CD4-positive, alpha-beta T cell treated with Interleukin-1 beta for 1 hour (primary cell): ENCODE results near the gene RNFT2.
A peak's percentile ranks its signal among the peaks of the same experiment; 100 is the strongest.

Source experiments
- DNase-seq, 2 donors: peaks; one replicate each; pipeline ENCODE4 v3.0.0-alpha.2; 2020 to 2022

The RNFT2 gene

GRCh38 chr12:116839287-116839830 lies 101.2 kb downstream of the RNFT2 start:
- DNase-seq = no peak

GRCh38 chr12:116843085-116843484 lies 105.0 kb downstream of the RNFT2 start:
- no peak for DNase-seq

GRCh38 chr12:116849216-116849615 lies 111.1 kb downstream of the RNFT2 start:
- no peak for DNase-seq

- no peak for DNase-seq
Measured at GRCh38 chr12:116852303-116852702, 114.2 kb downstream of the RNFT2 start.

GRCh38 chr12:116853507-116853906 lies 115.4 kb downstream of the RNFT2 start:
- DNase-seq = no peak

- no peak for DNase-seq
Measured at GRCh38 chr12:116855744-116856470, 117.8 kb downstream of the RNFT2 start.

- DNase-seq = no peak
Measured at GRCh38 chr12:116856729-116857128, 118.6 kb downstream of the RNFT2 start.

- DNase-seq = no peak
Measured at GRCh38 chr12:116859079-116859478, 121.0 kb downstream of the RNFT2 start.

GRCh38 chr12:116860263-116860662 lies 122.1 kb downstream of the RNFT2 start:
- DNase-seq = no peak

- peak; percentile 3 to 49 for DNase-seq
Measured at GRCh38 chr12:116861320-116861719, 123.2 kb downstream of the RNFT2 start.

- DNase-seq = no peak
Measured at GRCh38 chr12:116862167-116862566, 124.1 kb downstream of the RNFT2 start.

GRCh38 chr12:116863275-116863767 lies 125.2 kb downstream of the RNFT2 start:
- no peak for DNase-seq

- DNase-seq = no peak
Measured at GRCh38 chr12:116864371-116865160, 126.5 kb downstream of the RNFT2 start.

GRCh38 chr12:116867523-116867922 lies 129.4 kb downstream of the RNFT2 start:
- DNase-seq = no peak

- DNase-seq = no peak
Measured at GRCh38 chr12:116870306-116870705, 132.2 kb downstream of the RNFT2 start.

- DNase-seq = no peak
Measured at GRCh38 chr12:116874324-116874995, 136.3 kb downstream of the RNFT2 start.

- DNase-seq = no peak
Measured at GRCh38 chr12:116876151-116876869, 138.2 kb downstream of the RNFT2 start.

- DNase-seq = no peak
Measured at GRCh38 chr12:116878567-116879508, 140.7 kb downstream of the RNFT2 start.

GRCh38 chr12:116879509-116880212 lies 141.5 kb downstream of the RNFT2 start:
- no peak for DNase-seq

- no peak for DNase-seq
Measured at GRCh38 chr12:116880213-116880816, 142.2 kb downstream of the RNFT2 start.
